Measurements from ENCODE around the gene PLA2G2E. TPM values are rescaled to one million over a fixed set of nuclear protein-coding genes. Genes with fewer than 3 reads are reported as not detected.
A peak's percentile ranks its signal among the peaks of the same experiment; 100 is the strongest.

Gene PLA2G2E
- total RNA-seq, 1 donor from 2014 or later: not detected

DNA sequence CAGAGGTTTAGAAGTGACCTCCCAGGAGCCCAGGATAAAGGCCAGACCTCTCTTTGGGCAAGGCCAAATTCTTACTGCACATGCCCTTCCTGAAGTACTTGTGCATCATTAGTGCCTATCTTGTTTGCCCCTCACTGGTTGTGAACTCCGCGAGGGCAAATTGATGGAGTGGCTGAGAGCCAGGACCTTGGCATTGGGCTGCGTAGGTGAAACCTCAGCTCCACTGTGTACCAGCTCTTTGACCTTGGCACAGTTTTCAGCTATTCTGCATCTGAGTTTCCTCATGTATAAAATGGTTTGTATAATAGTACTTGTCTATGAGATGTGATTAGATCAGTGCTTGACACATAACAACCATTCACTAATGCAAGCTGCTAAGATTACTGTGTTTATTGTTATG lies 29.7 kb downstream of the PLA2G2E start:
- no peaks in the 10 kb centered on the region for H3K9me3 Mint-ChIP-seq (ENCODE audit: unreplicated experiment)
- no peaks in the 10 kb centered on the region for H3K27me3 Mint-ChIP-seq (ENCODE audit: low read depth, unreplicated experiment)
- H3K79me2 ChIP-seq (ENCODE audit: insufficient read depth, low read length): peaks cover 71% of the 10 kb centered on the region
- no peak overlapping the region for H3K27ac Mint-ChIP-seq (ENCODE audit: unreplicated experiment)
- no peak for DNase-seq (ENCODE audit: low read depth)
- H3K9me3 ChIP-seq (ENCODE audit: insufficient read depth, low read depth, low read length): no peaks in the 10 kb centered on the region
- peaks cover 5% of the 10 kb centered on the region for H3K36me3 Mint-ChIP-seq (ENCODE audit: low read depth, unreplicated experiment)
- no peak for TF ChIP-seq EZH2 (IDR thresholded peaks at IDR 0.05; ENCODE audit: insufficient read depth, low read length)
- TF ChIP-seq, protein P1, sequence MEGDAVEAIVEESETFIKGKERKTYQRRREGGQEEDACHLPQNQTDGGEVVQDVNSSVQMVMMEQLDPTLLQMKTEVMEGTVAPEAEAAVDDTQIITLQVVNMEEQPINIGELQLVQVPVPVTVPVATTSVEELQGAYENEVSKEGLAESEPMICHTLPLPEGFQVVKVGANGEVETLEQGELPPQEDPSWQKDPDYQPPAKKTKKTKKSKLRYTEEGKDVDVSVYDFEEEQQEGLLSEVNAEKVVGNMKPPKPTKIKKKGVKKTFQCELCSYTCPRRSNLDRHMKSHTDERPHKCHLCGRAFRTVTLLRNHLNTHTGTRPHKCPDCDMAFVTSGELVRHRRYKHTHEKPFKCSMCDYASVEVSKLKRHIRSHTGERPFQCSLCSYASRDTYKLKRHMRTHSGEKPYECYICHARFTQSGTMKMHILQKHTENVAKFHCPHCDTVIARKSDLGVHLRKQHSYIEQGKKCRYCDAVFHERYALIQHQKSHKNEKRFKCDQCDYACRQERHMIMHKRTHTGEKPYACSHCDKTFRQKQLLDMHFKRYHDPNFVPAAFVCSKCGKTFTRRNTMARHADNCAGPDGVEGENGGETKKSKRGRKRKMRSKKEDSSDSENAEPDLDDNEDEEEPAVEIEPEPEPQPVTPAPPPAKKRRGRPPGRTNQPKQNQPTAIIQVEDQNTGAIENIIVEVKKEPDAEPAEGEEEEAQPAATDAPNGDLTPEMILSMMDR (IDR thresholded peaks at IDR 0.05; ENCODE audit: insufficient read depth, low read depth, low read length): no peak
- no peaks in the 10 kb centered on the region for H3K27me3 ChIP-seq (ENCODE audit: insufficient read depth, low read length)
- H3K4me3 ChIP-seq (ENCODE audit: insufficient read depth, low read depth, low read length): no peak overlapping the region
- H3K36me3 ChIP-seq (ENCODE audit: insufficient read depth, low read length): peaks cover 24% of the 10 kb centered on the region
- H3K9ac ChIP-seq (ENCODE audit: low read length): no peak overlapping the region
- no peak for FAIRE-seq
- H3K4me3 Mint-ChIP-seq (ENCODE audit: unreplicated experiment): no peak overlapping the region
- peaks cover 8% of the 10 kb centered on the region for H3K4me1 Mint-ChIP-seq (ENCODE audit: low read depth, unreplicated experiment)
- H4K20me1 ChIP-seq (ENCODE audit: insufficient read depth, low read length): peaks cover 67% of the 10 kb centered on the region
- H3K4me1 ChIP-seq (ENCODE audit: insufficient read depth, low read length): peaks cover 11% of the 10 kb centered on the region
- no peak overlapping the region for H3K27ac ChIP-seq (ENCODE audit: low read depth, low read length)
- no peak overlapping the region for H2AFZ ChIP-seq (ENCODE audit: low read depth, low read length)
- no peak overlapping the region for H3K4me2 ChIP-seq (ENCODE audit: low read length)

DNA sequence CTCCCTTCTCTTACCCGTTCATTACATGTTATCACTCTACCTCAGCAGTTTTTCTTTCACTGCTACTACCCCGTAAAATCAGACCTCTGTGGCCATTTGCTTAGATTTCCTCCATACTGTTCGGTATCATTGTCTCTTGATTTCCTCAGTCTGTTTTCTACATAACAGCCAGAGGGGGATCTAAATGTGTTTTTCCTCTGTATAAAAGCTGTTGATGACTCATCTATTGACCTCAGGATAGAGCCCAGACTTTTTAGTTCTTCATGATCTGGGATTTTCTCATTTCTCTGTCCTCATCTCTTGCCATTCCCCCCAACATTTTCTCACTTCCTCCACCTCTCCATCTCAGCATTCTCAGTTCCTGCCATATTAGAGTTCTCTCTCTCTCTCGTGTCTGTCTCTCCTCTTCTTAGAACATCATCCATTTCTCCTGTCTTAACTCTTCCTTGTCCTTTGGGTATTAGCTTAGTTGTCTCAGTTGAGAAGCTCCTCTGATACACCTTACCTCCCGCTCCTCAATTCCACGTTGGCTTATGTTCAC lies 30.7 kb downstream of the PLA2G2E start:
- H3K79me2 ChIP-seq (ENCODE audit: insufficient read depth, low read length): peaks cover 81% of the 10 kb centered on the region
- FAIRE-seq: no peak

DNA sequence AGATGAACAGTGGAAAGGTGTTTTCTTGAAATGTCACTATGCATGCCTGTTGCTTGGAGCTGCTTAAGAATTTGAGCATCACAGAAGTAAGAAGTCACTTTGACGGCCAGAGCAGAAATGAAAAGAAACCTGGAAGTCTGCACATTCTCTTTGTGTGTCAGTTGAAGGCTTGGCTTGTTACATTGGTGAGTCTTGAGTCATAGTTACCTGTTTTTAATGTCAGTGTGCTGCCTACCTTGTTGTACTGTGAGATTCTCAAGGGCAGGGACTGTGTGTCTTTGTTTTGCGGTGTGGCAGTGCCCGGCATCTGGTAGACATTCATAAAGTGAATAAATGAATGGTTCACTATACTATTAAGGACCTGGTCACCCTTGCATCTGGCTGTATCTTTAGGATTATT lies 31.3 kb downstream of the PLA2G2E start:
- Histone ChIP-seq H3K4me2 (ENCODE audit: low read length) (no peak overlapping the region), H4K20me1 (ENCODE audit: insufficient read depth, low read length) (peaks cover 78% of the 10 kb centered on the region), H3K4me1 (ENCODE audit: insufficient read depth, low read length) (peaks cover 11% of the 10 kb centered on the region), H3K9me3 (ENCODE audit: insufficient read depth, low read depth, low read length) (no peaks in the 10 kb centered on the region), H3K27me3 (ENCODE audit: insufficient read depth, low read length) (no peaks in the 10 kb centered on the region), H3K36me3 (ENCODE audit: insufficient read depth, low read length) (peaks cover 23% of the 10 kb centered on the region), H3K27ac (ENCODE audit: low read depth, low read length) (no peak overlapping the region), H2AFZ (ENCODE audit: low read depth, low read length) (no peak overlapping the region), H3K79me2 (ENCODE audit: insufficient read depth, low read length) (peaks cover 83% of the 10 kb centered on the region), H3K4me3 (ENCODE audit: insufficient read depth, low read depth, low read length) (no peak overlapping the region), H3K9ac (ENCODE audit: low read length) (no peak overlapping the region)
- FAIRE-seq (no peak), DNase-seq (ENCODE audit: low read depth) (no peak)
- H3K4me3 Mint-ChIP-seq (ENCODE audit: unreplicated experiment): no peak overlapping the region
- H3K4me1 Mint-ChIP-seq (ENCODE audit: low read depth, unreplicated experiment): peaks cover 11% of the 10 kb centered on the region
- H3K36me3 Mint-ChIP-seq (ENCODE audit: low read depth, unreplicated experiment): peaks cover 5% of the 10 kb centered on the region
- no peak overlapping the region for H3K27ac Mint-ChIP-seq (ENCODE audit: unreplicated experiment)
- no peaks in the 10 kb centered on the region for H3K27me3 Mint-ChIP-seq (ENCODE audit: low read depth, unreplicated experiment)
- H3K9me3 Mint-ChIP-seq (ENCODE audit: unreplicated experiment): no peaks in the 10 kb centered on the region
- TF ChIP-seq, protein P1 (IDR thresholded peaks at IDR 0.05; ENCODE audit: insufficient read depth, low read depth, low read length): no peak
- no peak for TF ChIP-seq EZH2 (IDR thresholded peaks at IDR 0.05; ENCODE audit: insufficient read depth, low read length)

More for the DNA sequence above, 30.7 kb downstream of the PLA2G2E start:
- no peak overlapping the region for H3K27ac Mint-ChIP-seq (ENCODE audit: unreplicated experiment)
- H3K9ac ChIP-seq (ENCODE audit: low read length): no peak overlapping the region
- H3K9me3 ChIP-seq (ENCODE audit: insufficient read depth, low read depth, low read length): no peaks in the 10 kb centered on the region
- peaks cover 77% of the 10 kb centered on the region for H4K20me1 ChIP-seq (ENCODE audit: insufficient read depth, low read length)
- TF ChIP-seq, protein P1 (IDR thresholded peaks at IDR 0.05; ENCODE audit: insufficient read depth, low read depth, low read length): no peak
- no peak for TF ChIP-seq EZH2 (IDR thresholded peaks at IDR 0.05; ENCODE audit: insufficient read depth, low read length)
- H3K4me3 ChIP-seq (ENCODE audit: insufficient read depth, low read depth, low read length): no peak overlapping the region
- DNase-seq (ENCODE audit: low read depth): peak; percentile 12
- peaks cover 11% of the 10 kb centered on the region for H3K4me1 ChIP-seq (ENCODE audit: insufficient read depth, low read length)
- peaks cover 23% of the 10 kb centered on the region for H3K36me3 ChIP-seq (ENCODE audit: insufficient read depth, low read length)
- no peak overlapping the region for H3K4me3 Mint-ChIP-seq (ENCODE audit: unreplicated experiment)
- H3K27me3 ChIP-seq (ENCODE audit: insufficient read depth, low read length): no peaks in the 10 kb centered on the region
- H3K27ac ChIP-seq (ENCODE audit: low read depth, low read length): no peak overlapping the region
- H2AFZ ChIP-seq (ENCODE audit: low read depth, low read length): no peak overlapping the region
- H3K4me2 ChIP-seq (ENCODE audit: low read length): no peak overlapping the region
- H3K9me3 Mint-ChIP-seq (ENCODE audit: unreplicated experiment): no peaks in the 10 kb centered on the region
- H3K4me1 Mint-ChIP-seq (ENCODE audit: low read depth, unreplicated experiment): peaks cover 11% of the 10 kb centered on the region
- H3K27me3 Mint-ChIP-seq (ENCODE audit: low read depth, unreplicated experiment): no peaks in the 10 kb centered on the region
- peaks cover 5% of the 10 kb centered on the region for H3K36me3 Mint-ChIP-seq (ENCODE audit: low read depth, unreplicated experiment)
